ENCODE results near the gene MLH3. TPM values are rescaled to one million over a fixed set of nuclear protein-coding genes. Genes with fewer than 3 reads are reported as not detected.

MLH3 gene
- total and polyA plus RNA-seq, 2 of the 13 experiments (the other 11 are each of a cell fraction or from before 2014, with no cell fraction given), result 14.4 to 24.8 TPM

- TF ChIP-seq RARA (CRISPR knock-in tag; IDR thresholded peaks at IDR 0.05) (0 out of 2 replicates have a peak, but pooled peaks have one; percentile 11), SOX5 (CRISPR knock-in tag; IDR thresholded peaks at IDR 0.05; ENCODE audit: borderline replicate concordance) (no peak), NCOA2 (CRISPR knock-in tag; IDR thresholded peaks at IDR 0.05) (no peak), MXI1 (IDR thresholded peaks at IDR 0.05; ENCODE audit: borderline replicate concordance, low read depth, low read length) (no peak), JDP2 (CRISPR knock-in tag; IDR thresholded peaks at IDR 0.05; ENCODE audit: borderline replicate concordance) (no peak), MEF2D (CRISPR knock-in tag; IDR thresholded peaks at IDR 0.05) (no peak), KDM4B (CRISPR knock-in tag; IDR thresholded peaks at IDR 0.05) (no peak), NFIB (CRISPR knock-in tag; IDR thresholded peaks at IDR 0.05; ENCODE audit: borderline replicate concordance) (no peak), TFAP4 (IDR thresholded peaks at IDR 0.05; ENCODE audit: borderline replicate concordance, low read depth) (no peak), SIN3A (IDR thresholded peaks at IDR 0.05; ENCODE audit: borderline replicate concordance, low read depth, low read length) (peak; percentile 59; the same call in 1 of the 2 replicates), E2F5 (CRISPR knock-in tag; conservative IDR thresholded peaks at IDR 0.05) (0 out of 2 replicates have a peak, but pooled peaks have one; percentile 25), GABPB1 (CRISPR knock-in tag; IDR thresholded peaks at IDR 0.05) (peak; percentile 91), RAD21 (CRISPR knock-in tag; IDR thresholded peaks at IDR 0.05) (peak; percentile 34; the same call in 1 of the 2 replicates), ZNF737 (CRISPR knock-in tag; IDR thresholded peaks at IDR 0.05; ENCODE audit: borderline replicate concordance) (no peak), ATM (IDR thresholded peaks at IDR 0.05; ENCODE audit: borderline replicate concordance) (no peak), ZNF800 (CRISPR knock-in tag; IDR thresholded peaks at IDR 0.05) (0 out of 2 replicates have a peak, but pooled peaks have one; percentile 23), KMT2B (CRISPR knock-in tag; IDR thresholded peaks at IDR 0.05) (peak; percentile 74), ZBTB34 (CRISPR knock-in tag; IDR thresholded peaks at IDR 0.05) (no peak), TFDP2 (CRISPR knock-in tag; IDR thresholded peaks at IDR 0.05) (peak; percentile 94), U2AF2 (IDR thresholded peaks at IDR 0.05; ENCODE audit: low read depth, low read length) (no peak), RFX1 (IDR thresholded peaks at IDR 0.05) (no peak), ZNF891 (CRISPR knock-in tag; IDR thresholded peaks at IDR 0.05) (0 out of 2 replicates have a peak, but pooled peaks have one; percentile 41), ZBTB44 (CRISPR knock-in tag; IDR thresholded peaks at IDR 0.05) (no peak)
These were observed 12.4 kb upstream of the MLH3 start, which contains the start of gene ACYP1 (continued) for GRCh38 chr14:75063491-75064204.

Data from HepG2 (cell line).